Activated CD4-positive, alpha-beta T cell treated with anti-CD3 and anti-CD28 coated beads for 36 hours (primary cell): ENCODE data around the gene PDGFC. TPM values are rescaled to one million over a fixed set of nuclear protein-coding genes. Genes with fewer than 3 reads are reported as not detected.

Source experiments
- ATAC-seq: fragments of 200-7000 bp; cut with Tn5 transposase; one replicate; pipeline ENCODE4 v1.10.0; 2021; ENCODE audit warnings: mild to moderate bottlenecking, moderate library complexity
- CTCF ChIA-PET: fragments of 350-600 bp; sonication (Branson Sonifier 250); formaldehyde crosslinking; loops from one replicate; lab custom pipeline; 2021; ENCODE audit warnings: antibody characterized with exemption; lab: Charles Lee
- POLR2A ChIA-PET: fragments of 350-600 bp; sonication (Branson Sonifier 250); formaldehyde crosslinking; loops from one replicate; lab custom pipeline; 2021; ENCODE audit warnings: antibody characterized with exemption, inconsistent platforms; lab: Charles Lee
- DNase-seq: peaks from one replicate; pipeline ENCODE4 v3.0.0-alpha.2; 2020
- H3K27ac Mint-ChIP-seq: one replicate; pipeline ENCODE4 v1.8.0; 2021; ENCODE audit warnings: mixed read lengths
- H3K27me3 Mint-ChIP-seq: one replicate; pipeline ENCODE4 v1.8.0; 2021; ENCODE audit warnings: mixed read lengths
- H3K36me3 Mint-ChIP-seq: one replicate; pipeline ENCODE4 v1.8.0; 2021; ENCODE audit warnings: low read depth, mixed read lengths
- H3K4me1 Mint-ChIP-seq: one replicate; pipeline ENCODE4 v1.8.0; 2021; ENCODE audit warnings: mixed read lengths
- H3K4me3 Mint-ChIP-seq: one replicate; pipeline ENCODE4 v1.8.0; 2021; ENCODE audit warnings: mild to moderate bottlenecking, moderate library complexity, mixed read lengths
- H3K9me3 Mint-ChIP-seq: one replicate; pipeline ENCODE4 v1.8.0; 2021; ENCODE audit warnings: low read depth, mixed read lengths
- intact Hi-C, 2 experiments: fragments of 100-400 bp; cut with DNase I in 1 of 2; cut with micrococcal nuclease in 1 of 2; formaldehyde crosslinking; loops; one replicate each; pipeline versions ENCODE4 v1.14.2 to v1.15.1; 2022 to 2024; cut with DNase I, micrococcal nuclease
- total RNA-seq, 2 experiments: library from RNA; stranded (reverse); gene quantifications; one replicate each; pipeline ENCODE4 v1.2.3, GENCODE V29; 2021

Gene PDGFC
- total RNA-seq, 2 experiments from 2014 or later = not detected

DNA sequence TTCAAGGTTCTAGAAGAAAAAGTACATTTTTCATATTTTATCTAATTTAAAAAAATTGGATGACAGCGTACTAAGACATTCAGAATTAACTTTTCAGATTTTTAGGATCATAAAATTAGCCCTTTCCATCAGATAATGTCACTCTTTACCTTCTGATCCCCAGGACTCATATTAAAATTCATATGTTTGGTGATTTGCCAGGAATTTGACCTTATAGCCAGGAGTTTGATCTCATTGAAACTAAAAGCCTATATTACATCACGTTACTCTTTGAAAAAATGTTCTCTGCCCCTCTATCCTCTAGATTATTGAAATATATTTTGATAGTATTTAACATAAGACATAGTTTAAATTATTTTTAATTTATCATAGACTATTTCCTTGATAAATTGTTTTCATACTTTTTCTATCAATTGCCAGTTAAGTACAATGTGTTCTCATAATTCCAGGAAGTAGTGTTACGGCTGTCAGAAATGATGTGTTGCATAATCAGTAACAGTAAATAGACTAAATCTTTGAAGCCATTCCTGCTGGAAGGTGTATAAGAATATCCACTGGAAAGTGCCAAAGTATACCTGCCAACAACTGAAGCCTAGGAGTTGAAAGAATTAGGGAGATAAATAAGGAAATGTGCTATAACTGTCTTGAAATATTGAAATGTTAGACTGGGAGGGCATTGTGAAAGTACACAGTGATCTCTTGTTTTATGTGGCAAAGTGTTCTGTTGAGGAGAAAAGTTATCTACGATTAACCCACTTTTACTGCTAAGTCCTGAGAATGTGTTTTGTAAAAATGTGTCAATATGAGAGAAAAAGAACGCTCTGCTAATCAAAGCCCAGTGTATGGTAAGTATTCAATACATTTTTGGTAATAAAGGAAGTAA is 32.9 kb upstream of the PDGFC start:
- CTCF ChIA-PET = no interaction called here
- ATAC-seq (no peak), DNase-seq (no peak)
- Mint-ChIP-seq H3K27me3 (no peaks in the 10 kb centered on the region), H3K4me3 (no peak overlapping the region), H3K27ac (no peak overlapping the region), H3K9me3 (no peaks in the 10 kb centered on the region), H3K4me1 (no peaks in the 10 kb centered on the region), H3K36me3 (no peaks in the 10 kb centered on the region)
- intact Hi-C loops = no loop called here
- POLR2A ChIA-PET = no interaction called here

DNA sequence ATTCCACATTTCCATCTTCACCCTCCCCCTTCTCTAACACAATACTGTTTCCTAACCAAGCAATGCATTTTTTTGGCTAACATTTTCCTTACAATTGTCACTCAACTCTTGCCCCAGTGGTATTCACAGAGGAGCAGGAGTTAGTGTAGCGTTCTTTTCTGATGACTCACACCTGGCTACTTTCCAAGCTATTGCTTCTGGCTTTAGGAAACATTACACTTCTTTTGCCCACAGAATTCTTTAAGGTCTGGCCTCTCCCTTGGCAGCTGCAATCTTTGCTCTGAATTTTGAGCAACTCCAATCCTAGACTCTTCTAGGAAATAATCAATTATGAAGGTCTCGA is 27.5 kb upstream of the PDGFC start:
- H3K36me3 Mint-ChIP-seq = no peaks in the 10 kb centered on the region
- peaks cover 14% of the 10 kb centered on the region for H3K9me3 Mint-ChIP-seq
- H3K27ac Mint-ChIP-seq = no peak overlapping the region
- H3K4me3 Mint-ChIP-seq = no peak overlapping the region
- DNase-seq (no peak), ATAC-seq (no peak)
- H3K27me3 Mint-ChIP-seq = no peaks in the 10 kb centered on the region
- intact Hi-C loops = no loop called here
- CTCF ChIA-PET = interaction anchor here (0.7 to 0.9 kb wide), 2 partner anchors 9 to 31 kb away, joined by 3 read pairs; no protein-coding TSS in a partner anchor
- POLR2A ChIA-PET = no interaction called here
- H3K4me1 Mint-ChIP-seq = no peaks in the 10 kb centered on the region

DNA sequence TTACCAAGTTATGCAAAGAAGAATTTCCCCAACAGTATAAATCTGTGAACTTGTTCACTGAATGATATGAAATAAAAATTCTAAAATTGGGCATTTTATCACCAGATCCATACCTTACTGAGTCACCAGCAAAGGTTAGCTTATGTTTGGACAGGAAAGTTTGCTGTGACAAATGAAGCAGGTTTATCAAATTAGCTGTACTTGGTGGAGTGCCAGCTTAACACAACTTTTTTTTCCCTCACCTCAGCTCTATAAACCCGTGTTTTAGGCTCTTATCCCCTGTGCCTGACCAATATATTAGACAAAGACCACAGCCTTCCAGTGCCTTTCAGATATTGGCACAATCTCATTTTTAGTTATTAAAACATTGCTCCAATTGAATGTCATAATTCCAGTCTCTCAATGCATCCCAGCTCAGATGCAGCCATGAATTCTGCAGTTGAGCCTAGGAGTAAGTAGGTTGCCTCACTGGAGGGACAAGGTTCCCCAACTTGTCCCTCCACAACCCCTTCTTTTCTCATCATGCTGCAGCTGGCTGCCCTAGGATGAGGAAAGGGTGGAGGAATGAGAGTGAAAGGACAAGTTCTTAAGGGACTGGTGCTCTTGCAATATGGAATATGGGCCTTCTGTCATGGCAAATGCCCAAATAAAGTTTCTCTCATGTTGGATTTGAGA is 27.0 kb upstream of the PDGFC start:
- ChIA-PET POLR2A (no interaction called here), CTCF (interaction anchor here (0.9 kb wide), 1 partner anchor 8 kb away, joined by 3 read pairs; no protein-coding TSS in a partner anchor)
- H3K27me3 Mint-ChIP-seq = no peaks in the 10 kb centered on the region
- ATAC-seq (no peak), DNase-seq (no peak)
- intact Hi-C loops = no loop called here
- H3K27ac Mint-ChIP-seq = no peak overlapping the region
- H3K4me3 Mint-ChIP-seq = no peak overlapping the region
- H3K4me1 Mint-ChIP-seq = no peaks in the 10 kb centered on the region
- H3K36me3 Mint-ChIP-seq = no peaks in the 10 kb centered on the region
- H3K9me3 Mint-ChIP-seq = peaks cover 14% of the 10 kb centered on the region

DNA sequence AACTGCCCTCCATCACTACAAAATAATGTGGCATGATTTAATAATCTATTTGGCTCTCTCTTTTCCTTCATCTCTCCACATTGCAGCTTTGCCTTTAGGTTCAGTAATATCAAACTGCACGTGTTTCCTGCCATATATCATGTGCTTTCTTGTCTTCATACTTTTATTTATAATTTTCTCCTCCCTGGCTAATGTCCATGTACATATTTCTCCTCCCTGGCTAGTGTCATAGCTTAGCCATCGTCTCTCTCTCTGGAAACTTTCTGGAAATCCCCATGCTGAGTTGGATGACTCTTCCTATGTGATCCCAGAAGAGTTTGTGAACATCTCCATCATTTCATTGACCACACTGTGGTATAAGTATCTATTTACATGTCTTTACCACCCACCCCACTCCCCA is 21.3 kb upstream of the PDGFC start:
- Mint-ChIP-seq H3K4me1 (no peaks in the 10 kb centered on the region), H3K36me3 (no peaks in the 10 kb centered on the region), H3K4me3 (no peak overlapping the region), H3K27ac (no peak overlapping the region), H3K9me3 (peaks cover 13% of the 10 kb centered on the region), H3K27me3 (no peaks in the 10 kb centered on the region)
- no peak for DNase-seq
- CTCF ChIA-PET = no interaction called here
- POLR2A ChIA-PET = no interaction called here
- intact Hi-C loops = no loop called here
- ATAC-seq = no peak

DNA sequence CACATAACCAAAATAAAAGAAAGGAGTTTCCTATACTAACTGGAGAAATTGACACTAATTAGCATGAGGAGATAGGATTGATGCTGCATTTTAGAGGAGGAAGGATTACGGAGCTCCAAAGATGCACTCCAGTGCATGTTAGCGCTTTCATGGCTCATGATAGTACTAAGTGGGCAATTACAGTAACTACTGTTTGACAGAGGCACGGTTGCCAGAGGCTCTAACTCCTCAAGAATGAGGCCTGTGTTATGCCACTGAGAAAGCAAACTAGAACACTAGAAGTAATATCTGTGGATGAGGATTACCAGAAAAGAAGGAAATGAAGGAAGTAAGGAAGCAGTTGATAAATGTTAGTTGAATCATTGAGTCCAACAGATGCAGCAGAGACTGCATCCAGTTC is 19.6 kb upstream of the PDGFC start:
- DNase-seq = no peak
- POLR2A ChIA-PET = no interaction called here
- no peak overlapping the region for H3K4me3 Mint-ChIP-seq
- ATAC-seq = no peak
- no peak overlapping the region for H3K27ac Mint-ChIP-seq
- intact Hi-C loops = no loop called here
- H3K9me3 Mint-ChIP-seq = peaks cover 4% of the 10 kb centered on the region
- CTCF ChIA-PET = interaction anchor here (0.7 kb wide), 1 partner anchor 12 kb away, joined by 5 read pairs; no protein-coding TSS in a partner anchor
- no peaks in the 10 kb centered on the region for H3K4me1 Mint-ChIP-seq
- no peaks in the 10 kb centered on the region for H3K27me3 Mint-ChIP-seq
- H3K36me3 Mint-ChIP-seq = no peaks in the 10 kb centered on the region

DNA sequence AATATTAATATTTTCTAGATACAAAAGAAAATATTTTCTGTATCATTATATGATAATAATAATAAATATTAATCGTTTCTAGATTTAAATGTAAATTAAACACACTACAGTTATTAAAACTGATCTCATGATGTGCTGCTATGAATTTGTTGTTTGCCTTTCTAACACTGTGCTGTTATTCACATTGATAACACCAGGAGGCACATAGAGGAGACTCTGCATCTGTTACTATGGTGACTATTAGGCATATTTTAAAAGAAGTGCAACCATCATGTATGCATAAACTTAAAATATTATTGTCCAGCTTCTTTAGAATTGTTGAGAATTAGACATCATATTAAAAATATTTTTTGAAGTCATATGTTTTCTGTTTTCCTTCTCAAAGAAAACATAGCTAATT is 11.8 kb upstream of the PDGFC start:
- Mint-ChIP-seq H3K27ac (no peak overlapping the region), H3K36me3 (no peaks in the 10 kb centered on the region), H3K27me3 (no peaks in the 10 kb centered on the region), H3K4me1 (no peaks in the 10 kb centered on the region), H3K9me3 (no peaks in the 10 kb centered on the region), H3K4me3 (no peak overlapping the region)
- CTCF ChIA-PET = no interaction called here
- POLR2A ChIA-PET = no interaction called here
- DNase-seq (no peak), ATAC-seq (no peak)
- intact Hi-C loops = no loop called here

DNA sequence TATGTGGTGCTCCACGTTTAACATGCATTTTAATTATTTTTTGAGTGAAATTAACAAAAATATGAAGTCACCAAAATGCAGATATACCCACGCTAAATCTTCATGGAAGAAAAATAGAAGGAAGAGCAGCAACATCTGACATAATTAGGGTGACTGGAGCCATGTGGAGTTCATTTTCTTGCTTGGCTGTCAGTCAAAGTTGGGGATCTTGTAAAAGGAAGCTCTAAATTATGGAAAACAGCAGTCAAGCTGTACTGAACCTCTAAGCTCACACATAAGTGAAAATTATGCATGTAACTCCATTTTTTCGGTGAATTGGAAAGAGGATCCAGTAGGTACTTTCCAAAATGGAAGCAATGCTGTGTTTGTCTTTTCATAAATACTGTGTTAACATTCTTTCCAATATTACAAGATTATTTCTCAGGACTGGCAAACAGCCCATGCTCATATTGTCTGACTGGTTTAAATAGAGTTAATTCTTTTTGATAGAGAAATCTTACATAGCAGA is 9.7 kb upstream of the PDGFC start:
- Mint-ChIP-seq H3K9me3 (no peaks in the 10 kb centered on the region), H3K27ac (no peak overlapping the region), H3K36me3 (no peaks in the 10 kb centered on the region), H3K4me3 (no peak overlapping the region), H3K27me3 (peaks cover 3% of the 10 kb centered on the region), H3K4me1 (no peaks in the 10 kb centered on the region)
- ChIA-PET CTCF (interaction anchor here (1.9 kb wide), 1 partner anchor 13 kb away, joined by 6 read pairs; no protein-coding TSS in a partner anchor), POLR2A (no interaction called here)
- intact Hi-C loops = no loop called here
- DNase-seq (no peak), ATAC-seq (no peak)

DNA sequence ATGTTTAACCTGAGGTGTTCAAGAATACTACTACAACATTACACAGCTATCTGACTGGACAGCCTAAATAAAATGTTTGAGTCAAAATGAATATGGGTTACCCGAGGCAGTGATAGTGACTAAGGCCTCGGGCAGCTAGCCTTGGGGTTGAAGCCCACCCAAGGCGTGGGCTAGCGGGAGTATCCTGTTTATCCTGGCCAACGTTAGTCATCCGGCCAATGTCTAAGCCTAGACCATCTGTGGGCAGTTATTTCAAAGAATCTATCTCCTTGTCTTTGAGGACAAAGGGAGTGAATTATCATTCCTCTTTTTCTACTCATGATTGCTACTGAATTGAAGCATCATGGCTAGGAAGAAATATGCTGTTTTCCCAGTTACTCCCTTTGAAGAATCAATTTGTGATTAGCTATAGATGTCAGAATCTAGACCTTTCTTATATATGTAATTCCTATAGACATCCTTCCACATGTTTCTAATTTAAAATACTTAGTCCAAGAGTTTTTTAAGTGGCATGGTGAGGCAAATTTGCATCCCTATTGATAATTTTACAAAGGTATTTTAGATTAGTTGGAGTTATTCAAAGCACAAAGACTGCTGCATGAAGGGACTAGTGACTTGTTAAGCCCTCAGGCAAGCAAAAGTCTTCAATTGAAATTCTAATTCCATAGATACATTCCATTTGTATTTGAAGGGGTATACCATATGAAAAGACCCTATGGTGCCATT is 6.0 kb upstream of the PDGFC start:
- ChIA-PET CTCF (no interaction called here), POLR2A (no interaction called here)
- Mint-ChIP-seq H3K9me3 (no peaks in the 10 kb centered on the region), H3K4me3 (no peak overlapping the region), H3K36me3 (no peaks in the 10 kb centered on the region), H3K27ac (no peak overlapping the region), H3K27me3 (peaks cover 21% of the 10 kb centered on the region), H3K4me1 (no peaks in the 10 kb centered on the region)
- intact Hi-C loops = no loop called here
- ATAC-seq = no peak
- no peak for DNase-seq

DNA sequence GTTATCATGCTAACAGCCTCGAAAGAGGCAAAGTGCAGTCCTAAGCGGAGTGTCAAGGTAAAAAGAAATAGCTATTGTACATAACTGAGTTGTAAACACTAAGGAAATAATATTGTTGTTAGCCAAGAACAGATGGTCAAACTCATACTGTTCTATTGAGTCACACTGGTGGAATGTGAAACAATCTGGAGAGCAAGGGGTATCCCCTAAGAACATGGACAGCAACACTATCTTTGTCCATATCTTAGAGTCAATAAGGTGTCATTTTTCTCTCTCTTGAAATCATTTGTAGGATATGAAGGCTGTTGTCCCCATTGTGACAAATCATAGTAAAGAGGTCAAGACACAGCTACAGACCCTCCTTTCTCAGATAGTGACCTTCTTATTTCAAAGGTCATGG is 4.5 kb upstream of the PDGFC start:
- intact Hi-C loops = no loop called here
- Mint-ChIP-seq H3K4me3 (no peak overlapping the region), H3K27ac (no peak overlapping the region), H3K4me1 (peaks cover 2% of the 10 kb centered on the region), H3K36me3 (no peaks in the 10 kb centered on the region), H3K9me3 (no peaks in the 10 kb centered on the region), H3K27me3 (peaks cover 26% of the 10 kb centered on the region)
- DNase-seq = no peak
- ChIA-PET POLR2A (no interaction called here), CTCF (no interaction called here)
- no peak for ATAC-seq

DNA sequence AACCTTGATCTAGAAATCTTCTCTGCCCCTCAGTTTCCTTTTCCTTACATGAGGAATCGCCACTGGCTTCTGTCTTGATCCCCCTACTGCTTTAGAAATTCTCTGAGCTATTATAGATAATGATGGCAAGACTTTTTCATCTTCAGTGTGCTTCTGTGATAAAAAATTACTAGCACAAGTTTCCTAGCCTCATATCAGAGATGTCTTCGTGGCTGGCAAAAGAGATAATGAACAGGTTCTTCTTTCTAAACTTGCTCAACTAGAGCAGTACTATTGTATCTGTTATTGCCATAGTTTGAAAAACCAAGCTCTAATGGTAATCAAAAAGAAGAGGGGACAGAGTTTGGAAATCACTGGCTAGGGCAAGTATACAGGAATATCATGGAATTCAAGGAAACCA is 4.1 kb upstream of the PDGFC start:
- H3K27me3 Mint-ChIP-seq = peaks cover 31% of the 10 kb centered on the region
- no peaks in the 10 kb centered on the region for H3K9me3 Mint-ChIP-seq
- H3K36me3 Mint-ChIP-seq = no peaks in the 10 kb centered on the region
- peaks cover 2% of the 10 kb centered on the region for H3K4me1 Mint-ChIP-seq
- ChIA-PET CTCF (no interaction called here), POLR2A (no interaction called here)
- intact Hi-C loops = no loop called here
- ATAC-seq (no peak), DNase-seq (no peak)
- no peak overlapping the region for H3K4me3 Mint-ChIP-seq
- no peak overlapping the region for H3K27ac Mint-ChIP-seq

DNA sequence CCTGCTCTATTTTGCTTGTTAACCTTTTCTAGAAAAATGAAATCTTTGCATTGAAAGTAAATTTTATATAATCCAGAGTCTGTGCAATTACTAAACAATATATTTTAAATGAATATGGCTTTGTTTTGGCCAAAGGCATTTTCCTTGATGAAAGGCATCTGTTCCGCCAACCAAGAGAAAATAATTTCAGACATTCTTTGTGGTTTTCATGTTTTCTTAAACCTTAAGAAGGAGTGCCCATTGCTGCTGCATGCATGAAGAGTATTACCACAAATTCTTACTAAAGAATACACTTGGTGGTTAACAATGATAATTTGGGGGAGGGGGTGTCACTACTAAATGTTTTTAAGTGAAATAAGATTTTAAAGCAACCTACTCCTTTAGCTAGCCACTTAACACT is 2.7 kb upstream of the PDGFC start:
- Mint-ChIP-seq H3K36me3 (no peaks in the 10 kb centered on the region), H3K27me3 (peaks cover 42% of the 10 kb centered on the region), H3K4me3 (no peak overlapping the region), H3K4me1 (peaks cover 6% of the 10 kb centered on the region), H3K9me3 (no peaks in the 10 kb centered on the region), H3K27ac (no peak overlapping the region)
- ChIA-PET CTCF (no interaction called here), POLR2A (no interaction called here)
- ATAC-seq (no peak), DNase-seq (no peak)
- intact Hi-C loops = no loop called here
